ENCODE measurements around the gene TDRKH.

DNA sequence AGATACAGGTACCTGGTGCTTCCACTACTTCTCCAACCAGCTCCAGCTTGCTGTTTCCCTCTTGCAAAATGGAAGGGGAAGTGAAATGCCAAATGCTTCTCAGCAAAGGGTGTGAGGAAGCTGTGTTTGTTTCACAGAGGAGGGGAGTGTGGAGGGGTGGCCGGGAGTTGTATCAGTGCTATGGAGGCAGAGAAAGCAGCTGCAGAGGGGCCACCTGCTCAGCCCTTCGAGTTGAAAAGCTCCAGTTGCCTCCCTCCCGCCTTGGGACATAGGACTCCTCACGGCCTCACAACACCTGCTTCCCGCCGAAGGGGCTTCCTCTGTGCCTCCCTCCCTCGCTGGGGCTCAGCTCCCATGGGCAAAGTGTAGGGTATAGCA is 27.0 kb upstream of the TDRKH start:
- no peak for TF ChIP-seq CTCF (IDR thresholded peaks at IDR 0.05; ENCODE audit: borderline replicate concordance, extremely low read depth, low read length, poor library complexity, severe bottlenecking)
- no peak for TF ChIP-seq EZH2 (IDR thresholded peaks at IDR 0.05; ENCODE audit: borderline replicate concordance, low read depth, low read length, severe bottlenecking)

Measured in DND-41 (cell line).